K562 (cell line): ENCODE data around the gene PREP. TPM values are rescaled to one million over a fixed set of nuclear protein-coding genes. Genes with fewer than 3 reads are reported as not detected.

Source experiments
- ATAC-seq: fragments of 200-7000 bp; cut with Tn5 transposase; 3 replicates; pipeline ENCODE4 v1.9.1; 2020; ENCODE audit warnings: moderate library complexity
- BruUV-seq: library from RNA; stranded (reverse); fragments of 400-500 nt; replicated peaks from 2 replicates; lab custom pipeline; 2021; lab: Mats Ljungman, UMichigan
- CTCF ChIA-PET: fragments of 300-600 bp; formaldehyde crosslinking; extraction: SDS; loops from one replicate; lab custom pipeline; 2021; ENCODE audit warnings: low intra/inter-chr PET ratio; lab: Yijun Ruan, JAX
- POLR2A ChIA-PET: fragments of 300-600, 350-650 bp; sonication (Branson Sonifier 250); formaldehyde crosslinking; extraction: SDS; loops from one replicate; lab custom pipeline; 2021; ENCODE audit warnings: antibody characterized with exemption, inconsistent platforms; lab: Yijun Ruan, JAX
- DNase-seq, 4 experiments: peaks; one replicate each; pipeline versions ENCODE4 v3.0.0 to v3.0.0-alpha.2; 2011 to 2018; ENCODE audit warnings: low spot score in 3 of 4, mixed read lengths in 3 of 4; ENCODE audit errors: extremely low read depth in 1 of 4
- FAIRE-seq: peaks from 2 replicates; lab custom pipeline; 2011; peaks lifted over from hg19 to GRCh38; lab: Jason Lieb, UNC
- H2AFZ ChIP-seq: 2 replicates; pipeline ENCODE4 v1.6.0; 2011; ENCODE audit warnings: low read depth, low read length, control low read depth, inconsistent platforms
- H3K27ac ChIP-seq: fragments of 200-600 bp; 3 replicates; pipeline ENCODE4 v1.8.0; 2011; ENCODE audit warnings: low read depth, mild to moderate bottlenecking, control low read depth, inconsistent platforms, low read length, moderate library complexity, mixed read lengths; ENCODE audit errors: extremely low read depth
- H3K27me3 ChIP-seq, 2 experiments: fragments of 300-600 bp in 1 of 2; 2 replicates in 1 of 2; 3 replicates in 1 of 2; pipeline versions ENCODE4 v1.6.0 to v1.8.0; 2011; ENCODE audit warnings: inconsistent platforms in 2 of 2, low read length in 2 of 2, mild to moderate bottlenecking in 1 of 2, mixed read lengths in 1 of 2, moderate library complexity in 1 of 2; ENCODE audit not compliant: control insufficient read depth in 2 of 2, insufficient read depth in 2 of 2
- H3K36me3 ChIP-seq: fragments of 300-600 bp; 3 replicates; pipeline ENCODE4 v1.8.0; 2011; ENCODE audit warnings: mild to moderate bottlenecking, low read length, inconsistent platforms; ENCODE audit not compliant: control insufficient read depth, insufficient read depth
- H3K4me1 ChIP-seq, 2 experiments: fragments of 200-600 bp in 1 of 2; replicated peaks in 1 of 2; 2 replicates in 1 of 2; 3 replicates in 1 of 2; pipeline versions ENCODE4 v1.5.1 to v1.8.0; 2011; ENCODE audit warnings: inconsistent platforms in 2 of 2, low read length in 2 of 2, mild to moderate bottlenecking in 1 of 2, mixed read lengths in 1 of 2, moderate library complexity in 1 of 2; ENCODE audit not compliant: control insufficient read depth in 2 of 2, insufficient read depth in 2 of 2
- H3K4me2 ChIP-seq: 2 replicates; pipeline ENCODE4 v1.6.1; 2011; ENCODE audit warnings: low read length, control low read depth, inconsistent platforms, mixed read lengths; ENCODE audit not compliant: insufficient read depth
- H3K4me3 ChIP-seq: fragments of 200-600 bp; sonication (generic), shearing (Covaris generic); 2 replicates; pipeline ENCODE4 v1.5.1; 2016; ENCODE audit warnings: control low read depth, inconsistent platforms
- H3K79me2 ChIP-seq: fragments of 200-600 bp; 3 replicates; pipeline ENCODE4 v1.8.0; 2011; ENCODE audit warnings: low read length, inconsistent platforms; ENCODE audit not compliant: control insufficient read depth, insufficient read depth
- H3K9ac ChIP-seq, 2 experiments: 2 replicates each; pipeline versions ENCODE4 v1.6.0 to v1.6.1; 2011; ENCODE audit warnings: low read depth in 2 of 2, low read length in 2 of 2, control low read depth in 1 of 2, inconsistent platforms in 1 of 2, mild to moderate bottlenecking in 1 of 2, mixed read lengths in 1 of 2; ENCODE audit not compliant: insufficient read depth in 1 of 2
- H3K9me1 ChIP-seq: one replicate; pipeline ENCODE4 v1.6.0; 2011; ENCODE audit warnings: inconsistent platforms, mild to moderate bottlenecking, low read length, moderate library complexity; ENCODE audit not compliant: control insufficient read depth, insufficient read depth
- H3K9me3 ChIP-seq: replicated peaks from 2 replicates; pipeline ENCODE4 v1.5.1; 2011; ENCODE audit warnings: low read depth, low read length, inconsistent platforms; ENCODE audit not compliant: control insufficient read depth, insufficient read depth
- H4K20me1 ChIP-seq: replicated peaks from 2 replicates; pipeline ENCODE4 v1.6.1; 2011; ENCODE audit warnings: low read length, inconsistent platforms, mixed read lengths; ENCODE audit not compliant: control insufficient read depth, insufficient read depth
- KLF16 ChIP-seq: IDR thresholded peaks from 2 replicates; pipeline ENCODE4 v1.6.1; 2016; ENCODE audit warnings: antibody characterized with exemption
- NR0B1 ChIP-seq: fragments of 450-650 bp; IDR thresholded peaks from one replicate; pipeline ENCODE4 v1.6.1; 2018; ENCODE audit warnings: mild to moderate bottlenecking, moderate library complexity; ENCODE audit not compliant: partially characterized antibody
- POLR2G ChIP-seq: fragments of 200-400 bp; formaldehyde crosslinking; IDR thresholded peaks from 2 replicates; pipeline ENCODE4 v1.6.1; 2017; ENCODE audit warnings: low read depth, mild to moderate bottlenecking, antibody characterized with exemption, low read length, moderate library complexity
- SIN3A ChIP-seq, 2 experiments: fragments of 150-350 bp in 1 of 2; IDR thresholded peaks; 2 replicates each; pipeline ENCODE4 v1.6.1; 2011 to 2016; ENCODE audit warnings: borderline replicate concordance in 2 of 2, low read depth in 2 of 2, low read length in 2 of 2, mild to moderate bottlenecking in 2 of 2, moderate library complexity in 2 of 2; ENCODE audit not compliant: control insufficient read depth in 1 of 2
- WGBS: fragments of 100-300 bp; shearing (Covaris generic); methylation state at CpG from one replicate; pipeline ENCODE4 v1.1.6; 2016; ENCODE audit warnings: low coverage, mixed read lengths; ENCODE audit not compliant: insufficient coverage; ENCODE audit errors: missing lambda C conversion rate; 5-methylcytosine and 5-hydroxymethylcytosine counted together
- in situ Hi-C: fragments of 300-500 bp; cut with MboI; formaldehyde crosslinking; loops from 4 replicates; pipeline ENCODE4 v1.15.0; 2018; ENCODE audit warnings: inconsistent platforms, mixed read lengths
- intact Hi-C: fragments of 100-400 bp; cut with micrococcal nuclease; formaldehyde crosslinking; loops from 2 replicates; pipeline ENCODE4 v1.14.2; 2022
- polyA plus RNA-seq, 8 experiments: library from polyadenylated mRNA; depleted of rRNA in 4 of 8; stranded (reverse) in 5 of 8; unstranded in 3 of 8; fragments of >200 nt; fragmentation: Nextera tagmentation in 2 of 8; fragmentation: Illumina TruSeq in 1 of 8; extraction: Ambion mirVana in 2 of 8; extraction: Trizol in 1 of 8; gene quantifications; 2 replicates each; pipeline versions ENCODE4 v1.2.1 to v1.2.3, GENCODE V29; 2011 to 2014; ENCODE audit warnings: inconsistent platforms in 1 of 8, missing spikeins in 1 of 8
- total RNA-seq, 7 experiments: library from RNA; depleted of rRNA in 6 of 7; stranded (reverse); fragments of >200 nt in 6 of 7; fragmentation: Illumina TruSeq in 2 of 7; extraction: Trizol in 2 of 7; gene quantifications; 2 replicates each; pipeline versions ENCODE4 v1.2.1 to v1.2.3, GENCODE V29; 2011 to 2021; ENCODE audit warnings: low replicate concordance in 1 of 7
- TF ChIP-seq, protein P1 (sequence below): sonication (generic); formaldehyde crosslinking; IDR thresholded peaks from 2 replicates; pipeline ENCODE4 v1.8.0; 2023; ENCODE audit warnings: mild to moderate bottlenecking, missing genetic modification reagents

Gene PREP
- total and polyA plus RNA-seq, 9 of the 15 experiments (the other 6 are each of a cell fraction or from before 2014, with no cell fraction given) = 14.1 to 60.8 (median 28.3) TPM

- no peak for ATAC-seq
- no TSS peak for BruUV-seq
- WGBS = 86% methylated on average over 2 of the region's 2 CpGs
- H3K4me3 ChIP-seq = no peak overlapping the region
- peaks cover 2% of the 10 kb centered on the region; the same call in 1 of the 2 replicates for H4K20me1 ChIP-seq
- no peak for FAIRE-seq
- DNase-seq = no peak
- no peaks in the 10 kb centered on the region for H3K9me1 ChIP-seq
- no peaks in the 10 kb centered on the region for H3K79me2 ChIP-seq
- H3K4me2 ChIP-seq = no peak overlapping the region
- no peak overlapping the region for H3K27ac ChIP-seq
- intact Hi-C loops (no loop called here), in situ Hi-C loops (no loop called here)
- no peak for TF ChIP-seq NR0B1
- no peak for TF ChIP-seq KLF16
- TF ChIP-seq, protein P1, sequence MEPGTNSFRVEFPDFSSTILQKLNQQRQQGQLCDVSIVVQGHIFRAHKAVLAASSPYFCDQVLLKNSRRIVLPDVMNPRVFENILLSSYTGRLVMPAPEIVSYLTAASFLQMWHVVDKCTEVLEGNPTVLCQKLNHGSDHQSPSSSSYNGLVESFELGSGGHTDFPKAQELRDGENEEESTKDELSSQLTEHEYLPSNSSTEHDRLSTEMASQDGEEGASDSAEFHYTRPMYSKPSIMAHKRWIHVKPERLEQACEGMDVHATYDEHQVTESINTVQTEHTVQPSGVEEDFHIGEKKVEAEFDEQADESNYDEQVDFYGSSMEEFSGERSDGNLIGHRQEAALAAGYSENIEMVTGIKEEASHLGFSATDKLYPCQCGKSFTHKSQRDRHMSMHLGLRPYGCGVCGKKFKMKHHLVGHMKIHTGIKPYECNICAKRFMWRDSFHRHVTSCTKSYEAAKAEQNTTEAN = no peak
- TF ChIP-seq POLR2G = no peak
- no peak for TF ChIP-seq SIN3A (IDR thresholded peaks at IDR 0.05; ENCODE audit: borderline replicate concordance in 2 of 2, control insufficient read depth in 1 of 2, low read depth in 2 of 2, low read length in 2 of 2)
- H2AFZ ChIP-seq = no peak overlapping the region
- peaks cover 79% of the 10 kb centered on the region for H3K36me3 ChIP-seq
- no peaks in the 10 kb centered on the region for H3K9me3 ChIP-seq
- ChIA-PET POLR2A (no interaction called here), CTCF (no interaction called here)
- no peak overlapping the region for H3K9ac ChIP-seq
- no peaks in the 10 kb centered on the region for H3K4me1 ChIP-seq
- no peaks in the 10 kb centered on the region for H3K27me3 ChIP-seq
These were observed 72.0 kb downstream of the PREP start for GRCh38 chr6:105330913-105331312.
